ENCODE data around the gene FCAMR.
A peak's percentile ranks its signal among the peaks of the same experiment; 100 is the strongest.

The FCAMR gene

GRCh38 chr1:206913766-206914537, 56.3 kb downstream of the FCAMR start:
- TF ChIP-seq, protein P1, sequence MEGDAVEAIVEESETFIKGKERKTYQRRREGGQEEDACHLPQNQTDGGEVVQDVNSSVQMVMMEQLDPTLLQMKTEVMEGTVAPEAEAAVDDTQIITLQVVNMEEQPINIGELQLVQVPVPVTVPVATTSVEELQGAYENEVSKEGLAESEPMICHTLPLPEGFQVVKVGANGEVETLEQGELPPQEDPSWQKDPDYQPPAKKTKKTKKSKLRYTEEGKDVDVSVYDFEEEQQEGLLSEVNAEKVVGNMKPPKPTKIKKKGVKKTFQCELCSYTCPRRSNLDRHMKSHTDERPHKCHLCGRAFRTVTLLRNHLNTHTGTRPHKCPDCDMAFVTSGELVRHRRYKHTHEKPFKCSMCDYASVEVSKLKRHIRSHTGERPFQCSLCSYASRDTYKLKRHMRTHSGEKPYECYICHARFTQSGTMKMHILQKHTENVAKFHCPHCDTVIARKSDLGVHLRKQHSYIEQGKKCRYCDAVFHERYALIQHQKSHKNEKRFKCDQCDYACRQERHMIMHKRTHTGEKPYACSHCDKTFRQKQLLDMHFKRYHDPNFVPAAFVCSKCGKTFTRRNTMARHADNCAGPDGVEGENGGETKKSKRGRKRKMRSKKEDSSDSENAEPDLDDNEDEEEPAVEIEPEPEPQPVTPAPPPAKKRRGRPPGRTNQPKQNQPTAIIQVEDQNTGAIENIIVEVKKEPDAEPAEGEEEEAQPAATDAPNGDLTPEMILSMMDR (IDR thresholded peaks at IDR 0.05; ENCODE audit: insufficient read depth, low read depth, low read length, missing control alignments): no peak
- no peak for DNase-seq (ENCODE audit: low read depth)
- no peak overlapping the region for H3K4me3 ChIP-seq (ENCODE audit: low read depth, low read length)

- TF ChIP-seq, protein P1 (IDR thresholded peaks at IDR 0.05; ENCODE audit: insufficient read depth, low read depth, low read length, missing control alignments): peak; percentile 77
- peak; percentile 86 for DNase-seq (ENCODE audit: low read depth)
- no peak overlapping the region for H3K4me3 ChIP-seq (ENCODE audit: low read depth, low read length)
These were observed 57.7 kb downstream of the FCAMR start for GRCh38 chr1:206912445-206913095.

- DNase-seq (ENCODE audit: low read depth): peak; percentile 72
- TF ChIP-seq, protein P1 (IDR thresholded peaks at IDR 0.05; ENCODE audit: insufficient read depth, low read depth, low read length, missing control alignments): peak; percentile 61
These were observed 59.1 kb downstream of the FCAMR start for GRCh38 chr1:206911064-206911663.

GRCh38 chr1:206909883-206910318, 60.4 kb downstream of the FCAMR start:
- no peak overlapping the region for H3K4me3 ChIP-seq (ENCODE audit: low read depth, low read length)
- TF ChIP-seq, protein P1 (IDR thresholded peaks at IDR 0.05; ENCODE audit: insufficient read depth, low read depth, low read length, missing control alignments): no peak
- DNase-seq (ENCODE audit: low read depth): no peak

More at GRCh38 chr1:206911064-206911663, 59.1 kb downstream of the FCAMR start:
- no peak overlapping the region for H3K4me3 ChIP-seq (ENCODE audit: low read depth, low read length)

- H3K4me3 ChIP-seq (ENCODE audit: low read depth, low read length): no peak overlapping the region
- TF ChIP-seq, protein P1 (IDR thresholded peaks at IDR 0.05; ENCODE audit: insufficient read depth, low read depth, low read length, missing control alignments): no peak
- DNase-seq (ENCODE audit: low read depth): no peak
These were observed 60.9 kb downstream of the FCAMR start for GRCh38 chr1:206909161-206909882.

DNA sequence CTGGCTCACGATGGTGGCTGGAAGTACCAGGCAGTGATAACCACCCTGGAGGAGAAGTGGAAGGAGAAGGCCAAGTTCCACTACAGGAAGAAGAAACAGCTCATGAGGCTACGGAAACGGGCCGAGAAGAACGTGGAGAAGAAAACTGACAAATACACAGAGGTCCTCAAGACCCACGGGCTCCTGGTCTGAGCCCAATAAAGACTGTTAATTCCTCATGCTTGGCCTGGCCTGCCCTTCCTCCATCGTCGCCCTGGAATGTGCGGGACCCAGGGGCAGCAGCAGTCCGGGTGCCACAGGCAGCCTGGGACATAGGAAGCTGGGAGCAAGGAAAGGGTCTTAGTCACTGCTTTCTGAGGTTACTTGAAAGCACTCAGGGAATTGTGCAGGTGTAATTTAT, 62.2 kb downstream of the FCAMR start:
- H3K4me3 ChIP-seq (ENCODE audit: low read depth, low read length): no peak overlapping the region

More for the DNA sequence above, 62.2 kb downstream of the FCAMR start:
- no peak for DNase-seq (ENCODE audit: low read depth)
- TF ChIP-seq, protein P1 (IDR thresholded peaks at IDR 0.05; ENCODE audit: insufficient read depth, low read depth, low read length, missing control alignments): no peak

Measured in GM12865 (cell line).